Measurements from ENCODE around the gene CHRNA7. TPM values are rescaled to one million over a fixed set of nuclear protein-coding genes. Genes with fewer than 3 reads are reported as not detected.

The CHRNA7 gene
- total and polyA plus RNA-seq, 2 of the 8 experiments (the other 6 are each of a cell fraction or from before 2014, with no cell fraction given): 7.5 to 11.0 TPM

DNA sequence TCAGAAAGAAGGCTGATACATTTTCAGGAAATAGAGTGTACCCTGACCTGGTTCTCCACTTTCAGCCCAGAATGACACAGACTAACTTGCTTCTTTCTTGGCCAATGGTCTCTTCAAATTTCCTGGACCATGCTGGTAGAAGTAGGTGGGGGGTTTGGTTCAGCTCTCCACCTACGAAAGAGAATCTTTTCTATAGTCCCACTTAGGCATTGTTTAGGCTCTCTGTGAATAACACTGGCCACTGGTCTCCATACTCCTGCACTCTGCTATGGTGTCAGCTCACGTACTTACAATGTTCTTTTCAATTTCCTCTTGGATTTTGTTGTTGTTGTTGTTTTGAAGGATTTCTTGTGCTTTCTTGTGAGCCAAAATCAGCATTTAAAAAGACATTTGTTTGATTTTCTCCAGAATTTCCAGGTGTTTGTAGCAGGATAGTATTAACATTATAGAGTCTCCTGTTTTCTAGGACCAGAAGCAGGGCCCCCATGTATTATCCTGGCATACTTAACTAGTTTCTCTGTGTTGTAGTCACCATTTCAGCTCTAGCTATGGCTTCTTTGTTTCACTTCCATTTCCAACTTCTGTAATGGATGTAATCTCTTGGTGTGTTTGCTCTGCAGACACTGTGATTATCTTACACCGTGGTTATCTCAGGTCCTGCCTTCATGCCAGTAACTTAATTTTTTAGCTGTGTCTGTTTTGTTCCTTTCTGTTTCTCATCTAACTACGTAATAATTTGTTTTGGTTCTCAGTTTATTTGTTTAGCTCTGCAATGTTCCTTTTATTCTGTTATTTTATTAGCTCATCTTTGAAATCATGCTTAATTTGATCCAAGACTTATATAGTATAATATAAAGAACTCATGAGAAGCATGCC is 61.4 kb downstream of the CHRNA7 start:
- Histone ChIP-seq H3K23ac (ENCODE audit: insufficient read length) (no peak overlapping the region), H3K79me2 (ENCODE audit: control insufficient read depth in 1 of 2, insufficient read depth in 2 of 2, low read length in 2 of 2) (no peaks in the 10 kb centered on the region), H3K56ac (replicated peaks; ENCODE audit: insufficient read length, low read depth, low read length) (no peak overlapping the region), H4K5ac (ENCODE audit: insufficient read length, low read depth, low read length) (peak overlapping the region; percentile 30), H3K14ac (ENCODE audit: insufficient read length) (no peak overlapping the region), H3K23me2 (ENCODE audit: low read depth, low read length) (no peaks in the 10 kb centered on the region), H2BK12ac (ENCODE audit: low read depth, low read length) (no peak overlapping the region), H4K91ac (replicated peaks; ENCODE audit: insufficient read length, low read length) (no peak overlapping the region), H4K20me1 (replicated peaks in 1 of 2; ENCODE audit: control insufficient read depth in 1 of 2, insufficient read depth in 2 of 2, low read length in 2 of 2) (no peaks in the 10 kb centered on the region), H3K4me1 (replicated peaks in 1 of 4; ENCODE audit: control insufficient read depth in 3 of 4, insufficient read depth in 4 of 4, low read length in 3 of 4) (peaks cover 0 to 7% (median 5%) of the 10 kb centered on the region in 4 experiments; a peak in 5 of 7 replicates), H2AK5ac (ENCODE audit: low read depth, low read length) (no peak overlapping the region), H3K9me3 (ENCODE audit: insufficient read depth in 2 of 2, low read depth in 1 of 2, low read length in 1 of 2) (no peaks in the 10 kb centered on the region), H4K8ac (ENCODE audit: extremely low read depth, insufficient read depth, low read length) (no peak overlapping the region), H3K79me1 (ENCODE audit: low read depth, low read length) (no peaks in the 10 kb centered on the region), H2BK15ac (ENCODE audit: low read length) (no peak overlapping the region), H3K9ac (replicated peaks in 1 of 4; ENCODE audit: extremely low read depth in 1 of 4, low read depth in 3 of 4, low read length in 3 of 4) (0 out of 7 replicates have a peak overlapping the region, but pooled peaks of 1 of the 4 experiments have one; percentile 14), H2AFZ (ENCODE audit: low read length) (peak overlapping the region; percentile 61; the same call in 1 of the 2 replicates), H3K27me3 (replicated peaks in 1 of 4; ENCODE audit: control insufficient read depth in 3 of 4, extremely low read depth in 1 of 4, insufficient read depth in 3 of 4, low read length in 3 of 4) (no peaks in the 10 kb centered on the region), H3K4me3 (ENCODE audit: extremely low read depth in 1 of 4, insufficient read depth in 2 of 4, low read depth in 3 of 4, low read length in 4 of 4) (no peak overlapping the region), H3K27ac (ENCODE audit: low read depth, low read length) (peak overlapping the region; percentile 55), H3K4me2 (ENCODE audit: insufficient read depth in 1 of 2, low read depth in 2 of 2, low read length in 2 of 2) (peak overlapping the region; percentile 18 to 33; a peak in 3 of 4 replicates), H2BK5ac (ENCODE audit: low read depth, low read length) (0 out of 2 replicates have a peak overlapping the region, but pooled peaks have one; percentile 12), H2BK20ac (ENCODE audit: low read length) (0 out of 2 replicates have a peak overlapping the region, but pooled peaks have one; percentile 21), H2BK120ac (replicated peaks; ENCODE audit: low read depth, low read length) (no peak overlapping the region), H3K4ac (replicated peaks; ENCODE audit: insufficient read length, low read depth, low read length) (no peak overlapping the region), H3K18ac (ENCODE audit: extremely low read depth, low read length) (no peak overlapping the region), H3K36me3 (ENCODE audit: control insufficient read depth in 2 of 4, insufficient read depth in 4 of 4, low read length in 3 of 4) (no peaks in the 10 kb centered on the region)
- 63% methylated on average over 4 of the region's 4 CpGs; no CpG with 5 or more reads in 1 of the 2 experiments for WGBS, 2 experiments (ENCODE audit: extremely low coverage in 1 of 2, insufficient coverage in 1 of 2, insufficient read length in 1 of 2, insufficient replicate concordance in 2 of 2, low coverage in 1 of 2, low lambda C conversion rate in 2 of 2, missing lambda C conversion rate in 1 of 2)
- DNase-seq (ENCODE audit: low read depth in 1 of 2, low spot score in 2 of 2): no peak
- ChIA-PET CTCF (ENCODE audit: partially characterized antibody) (interaction anchor here (0.7 to 1.3 kb wide), 6 partner anchors 9 to 171 kb away, joined by 3 to 5 read pairs (median 3); partner anchors contain the start of gene CHRNA7), POLR2A (ENCODE audit: partially characterized antibody) (interaction anchor here (0.9 kb wide), 1 partner anchor 29 kb away, joined by 3 read pairs; no protein-coding TSS in a partner anchor)
- peak; percentile 32 for FAIRE-seq
- no peak for TF ChIP-seq KDM5A (IDR thresholded peaks at IDR 0.05; ENCODE audit: low read length)
- TF ChIP-seq, protein P1, sequence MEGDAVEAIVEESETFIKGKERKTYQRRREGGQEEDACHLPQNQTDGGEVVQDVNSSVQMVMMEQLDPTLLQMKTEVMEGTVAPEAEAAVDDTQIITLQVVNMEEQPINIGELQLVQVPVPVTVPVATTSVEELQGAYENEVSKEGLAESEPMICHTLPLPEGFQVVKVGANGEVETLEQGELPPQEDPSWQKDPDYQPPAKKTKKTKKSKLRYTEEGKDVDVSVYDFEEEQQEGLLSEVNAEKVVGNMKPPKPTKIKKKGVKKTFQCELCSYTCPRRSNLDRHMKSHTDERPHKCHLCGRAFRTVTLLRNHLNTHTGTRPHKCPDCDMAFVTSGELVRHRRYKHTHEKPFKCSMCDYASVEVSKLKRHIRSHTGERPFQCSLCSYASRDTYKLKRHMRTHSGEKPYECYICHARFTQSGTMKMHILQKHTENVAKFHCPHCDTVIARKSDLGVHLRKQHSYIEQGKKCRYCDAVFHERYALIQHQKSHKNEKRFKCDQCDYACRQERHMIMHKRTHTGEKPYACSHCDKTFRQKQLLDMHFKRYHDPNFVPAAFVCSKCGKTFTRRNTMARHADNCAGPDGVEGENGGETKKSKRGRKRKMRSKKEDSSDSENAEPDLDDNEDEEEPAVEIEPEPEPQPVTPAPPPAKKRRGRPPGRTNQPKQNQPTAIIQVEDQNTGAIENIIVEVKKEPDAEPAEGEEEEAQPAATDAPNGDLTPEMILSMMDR (IDR thresholded peaks at IDR 0.05; ENCODE audit: control extremely low read depth in 1 of 3, insufficient read depth in 1 of 3, low read depth in 1 of 3, low read length in 3 of 3): no peak
- no peak for TF ChIP-seq TCF12 (IDR thresholded peaks at IDR 0.05; ENCODE audit: low read depth, low read length)
- no peak for TF ChIP-seq ZNF274 (IDR thresholded peaks at IDR 0.05; ENCODE audit: borderline replicate concordance, extremely low read depth, low read length)
- no peak for TF ChIP-seq TAF7 (optimal IDR thresholded peaks at IDR 0.05; ENCODE audit: borderline replicate concordance, low read depth, low read length)
- TF ChIP-seq TBP (IDR thresholded peaks at IDR 0.05; ENCODE audit: low read depth, low read length): no peak
- no peak for TF ChIP-seq FOSL1 (IDR thresholded peaks at IDR 0.05; ENCODE audit: insufficient read depth, low read depth, low read length)
- no peak for TF ChIP-seq CBX5 (IDR thresholded peaks at IDR 0.05; ENCODE audit: low read depth, low read length)

Data from H1 (cell line).